ENCODE data around the gene COL5A3. TPM values are rescaled to one million over a fixed set of nuclear protein-coding genes. Genes with fewer than 3 reads are reported as not detected.

COL5A3 gene
- total RNA-seq (2014; rRNA removed; shearing (Covaris generic)) (1.0 and 1.3 TPM in 2 replicates), polyA plus RNA-seq (2016; fragmentation: Nextera tagmentation; extraction: Ambion mirVana) (0.89 and 1.2 TPM in 2 replicates)
- long read RNA-seq, partial matches to known transcripts = 1 of 1 reads
- long read RNA-seq, other reads (novel, unspliced or antisense) = 0 of 1 reads

- H4K20me1 ChIP-seq (replicated peaks; ENCODE audit: insufficient read depth) = no peaks in the 10 kb centered on the region
- H3K36me3 ChIP-seq (ENCODE audit: insufficient read depth) = no peaks in the 10 kb centered on the region
- H3F3A ChIP-seq (replicated peaks; ENCODE audit: low read depth) = no peaks in the 10 kb centered on the region
- no peak within 1 kb of the TSS for H3K27ac ChIP-seq (ENCODE audit: low read depth)
- peaks cover 15% of the 10 kb centered on the region for H3K4me1 Mint-ChIP-seq
- no peak within 1 kb of the TSS for H3K27ac Mint-ChIP-seq
- H3K9me3 Mint-ChIP-seq = no peaks in the 10 kb centered on the region; the same call in 1 of the 3 replicates
- H3K9me2 ChIP-seq (ENCODE audit: insufficient read depth) = no peaks in the 10 kb centered on the region
- peak within 1 kb of the TSS; percentile 80 for H3K4me2 ChIP-seq
- no peak within 1 kb of the TSS for H2AFZ ChIP-seq
- H3K4me3 ChIP-seq = peak within 1 kb of the TSS; percentile 56
- no peaks in the 10 kb centered on the region for H3K4me1 ChIP-seq (ENCODE audit: insufficient read depth)
- TF ChIP-seq REST (IDR thresholded peaks at IDR 0.05; ENCODE audit: unreplicated experiment) (peak; percentile 17), NANOG (IDR thresholded peaks at IDR 0.05; ENCODE audit: borderline replicate concordance) (no peak)
- H3K27me3 ChIP-seq (ENCODE audit: insufficient read depth) = peaks cover 24% of the 10 kb centered on the region
- H3K4me3 Mint-ChIP-seq = peak within 1 kb of the TSS; percentile 66
- peak; percentile 77 for ATAC-seq
- H3K36me3 Mint-ChIP-seq (ENCODE audit: low read depth) = no peaks in the 10 kb centered on the region; the same call in 2 of the 3 replicates
- H3K27me3 Mint-ChIP-seq (ENCODE audit: insufficient read depth, low read depth, poor library complexity) = peaks cover 30% of the 10 kb centered on the region
- no peaks in the 10 kb centered on the region for H3K79me2 ChIP-seq (replicated peaks; ENCODE audit: insufficient read depth)
- DNase-seq (ENCODE audit: low spot score) = peak; percentile 72
These were observed at the start of gene COL5A3 for GRCh38 chr19:10010247-10010691. Gene COL5A3, minus strand, starts transcription at chr19:10010504. Its CDS starts 119 bp downstream, at chr19:10010385.

- no peak for DNase-seq (ENCODE audit: low spot score)
- Histone ChIP-seq H3F3A (replicated peaks; ENCODE audit: low read depth) (no peaks in the 10 kb centered on the region), H3K4me3 (no peak overlapping the region), H3K27me3 (ENCODE audit: insufficient read depth) (no peaks in the 10 kb centered on the region), H3K4me2 (no peak overlapping the region), H4K20me1 (replicated peaks; ENCODE audit: insufficient read depth) (no peaks in the 10 kb centered on the region), H3K79me2 (replicated peaks; ENCODE audit: insufficient read depth) (no peaks in the 10 kb centered on the region), H3K27ac (ENCODE audit: low read depth) (no peak overlapping the region), H3K36me3 (ENCODE audit: insufficient read depth) (no peaks in the 10 kb centered on the region), H3K9me2 (ENCODE audit: insufficient read depth) (no peaks in the 10 kb centered on the region), H2AFZ (no peak overlapping the region), H3K4me1 (ENCODE audit: insufficient read depth) (no peaks in the 10 kb centered on the region)
- no peaks in the 10 kb centered on the region for H3K36me3 Mint-ChIP-seq (ENCODE audit: low read depth)
- H3K4me3 Mint-ChIP-seq = no peak overlapping the region
- H3K9me3 Mint-ChIP-seq = no peaks in the 10 kb centered on the region
- H3K4me1 Mint-ChIP-seq = no peaks in the 10 kb centered on the region
- H3K27ac Mint-ChIP-seq = no peak overlapping the region
- no peak for ATAC-seq
- H3K27me3 Mint-ChIP-seq (ENCODE audit: insufficient read depth, low read depth, poor library complexity) = peaks cover 9% of the 10 kb centered on the region
- TF ChIP-seq JUNB (IDR thresholded peaks at IDR 0.05; ENCODE audit: unreplicated experiment) (no peak), ZNF462 (CRISPR knock-in tag; IDR thresholded peaks at IDR 0.05) (no peak), STAT1 (IDR thresholded peaks at IDR 0.05; ENCODE audit: unreplicated experiment) (no peak), ZNF114 (CRISPR knock-in tag; IDR thresholded peaks at IDR 0.05) (no peak)
These were observed 42.5 kb upstream of the COL5A3 start for GRCh38 chr19:10052602-10053360.
